ENCODE results near the gene BLMH.
"Not testable (repeated sequence)": the region's sequence is repeated elsewhere in the genome, so short reads cannot be mapped to it uniquely, and the experiment has no call there.

BLMH gene

GRCh38 chr17:30200656-30201055 lies 91.1 kb downstream of the BLMH start:
- DNase-seq (ENCODE audit: low read depth in 3 of 3): not testable (repeated sequence)

- DNase-seq (ENCODE audit: low read depth in 3 of 3): no peak
Observed at GRCh38 chr17:30200106-30200505, 91.6 kb downstream of the BLMH start.

- no peak for DNase-seq (ENCODE audit: low read depth in 3 of 3)
Observed at GRCh38 chr17:30199600-30199999, 92.1 kb downstream of the BLMH start.

Measured in stimulated activated CD4-positive, alpha-beta T cell treated with anti-CD3 and anti-CD28 coated beads, TNF-alpha, amount 100 ng/mL, for 48 hours (primary cell).